DOHH2 (cell line): ENCODE measurements around the gene DCAF15.

ENCODE experiments used
- CTCF ChIP-seq: fragments of 200-600 bp; sonication (generic); IDR thresholded peaks from one replicate; pipeline ENCODE4 v1.5.1; 2014; ENCODE audit warnings: antibody characterized with exemption, mild to moderate bottlenecking, low read depth, low read length; ENCODE audit not compliant: poor library complexity, severe bottlenecking
- EZH2phosphoT487 ChIP-seq: fragments of 200-600 bp; sonication (generic); IDR thresholded peaks from 2 replicates; pipeline ENCODE4 v1.6.1; 2017; ENCODE audit warnings: borderline replicate concordance, mild to moderate bottlenecking, antibody characterized with exemption, low read length, moderate library complexity, mixed read lengths

GRCh38 chr19:13918726-13919411 is 33.4 kb upstream of the DCAF15 start:
- no peak for TF ChIP-seq CTCF
- no peak for TF ChIP-seq EZH2phosphoT487
